KOPT-K1 (cell line): ENCODE measurements around the gene MPZL3.

Source experiments
- H3K27ac ChIP-seq: fragments of 200-600 bp; sonication (generic); 2 replicates; pipeline ENCODE4 v1.5.1; 2016; ENCODE audit warnings: antibody characterized with exemption, mild to moderate bottlenecking, low read depth, low read length; ENCODE audit not compliant: poor library complexity, severe bottlenecking
- H3K36me3 ChIP-seq: fragments of 200-600 bp; sonication (generic); 2 replicates; pipeline ENCODE4 v1.5.1; 2017; ENCODE audit warnings: antibody characterized with exemption, mild to moderate bottlenecking, low read length, moderate library complexity; ENCODE audit not compliant: insufficient read depth
- H3K9me3 ChIP-seq: fragments of 200-600 bp; sonication (generic); 2 replicates; pipeline ENCODE4 v1.5.1; 2017; ENCODE audit warnings: antibody characterized with exemption, low read length, mild to moderate bottlenecking; ENCODE audit not compliant: insufficient read depth, poor library complexity, severe bottlenecking

MPZL3 gene

GRCh38 chr11:118277312-118277711, 25.1 kb upstream of the MPZL3 start:
- Histone ChIP-seq H3K27ac (no peak overlapping the region), H3K36me3 (no peaks in the 10 kb centered on the region), H3K9me3 (no peaks in the 10 kb centered on the region)

GRCh38 chr11:118276422-118276821, 24.3 kb upstream of the MPZL3 start:
- Histone ChIP-seq H3K9me3 (no peaks in the 10 kb centered on the region), H3K27ac (no peak overlapping the region), H3K36me3 (no peaks in the 10 kb centered on the region)

GRCh38 chr11:118275176-118275575, 23.0 kb upstream of the MPZL3 start:
- H3K9me3 ChIP-seq, result no peaks in the 10 kb centered on the region
- no peak overlapping the region for H3K27ac ChIP-seq
- no peaks in the 10 kb centered on the region for H3K36me3 ChIP-seq

GRCh38 chr11:118274186-118274585, 22.0 kb upstream of the MPZL3 start:
- no peaks in the 10 kb centered on the region for H3K36me3 ChIP-seq
- H3K9me3 ChIP-seq, result no peaks in the 10 kb centered on the region
- no peak overlapping the region for H3K27ac ChIP-seq

DNA sequence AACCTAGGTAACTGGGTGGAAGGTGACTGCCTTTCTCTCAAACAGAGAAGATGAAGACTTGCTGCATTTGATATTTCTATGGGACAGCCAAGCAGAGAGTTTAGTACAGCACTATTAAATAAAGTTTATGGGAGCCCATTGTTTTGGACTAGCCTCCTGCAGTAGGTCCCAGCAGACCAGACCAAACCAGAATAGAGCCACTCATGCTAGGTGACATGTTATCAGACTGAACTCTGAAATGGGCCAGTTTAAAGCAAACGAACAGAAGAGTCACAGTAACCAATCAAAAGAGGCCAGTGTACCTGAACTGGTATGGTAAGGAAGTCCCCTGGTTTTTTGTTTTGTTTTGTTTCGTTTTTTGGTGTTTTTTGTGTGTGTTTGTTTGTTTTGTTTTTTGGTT, 19.8 kb upstream of the MPZL3 start:
- no peaks in the 10 kb centered on the region for H3K9me3 ChIP-seq
- H3K27ac ChIP-seq, result no peak overlapping the region
- H3K36me3 ChIP-seq, result no peaks in the 10 kb centered on the region

GRCh38 chr11:118267486-118267885, 15.3 kb upstream of the MPZL3 start:
- no peaks in the 10 kb centered on the region for H3K36me3 ChIP-seq
- H3K27ac ChIP-seq, result no peak overlapping the region

GRCh38 chr11:118265954-118266353, 13.8 kb upstream of the MPZL3 start:
- no peak overlapping the region for H3K27ac ChIP-seq
- H3K36me3 ChIP-seq, result no peaks in the 10 kb centered on the region
- H3K9me3 ChIP-seq, result no peaks in the 10 kb centered on the region

More at GRCh38 chr11:118267486-118267885, 15.3 kb upstream of the MPZL3 start:
- no peaks in the 10 kb centered on the region for H3K9me3 ChIP-seq

- Histone ChIP-seq H3K9me3 (no peaks in the 10 kb centered on the region), H3K36me3 (no peaks in the 10 kb centered on the region), H3K27ac (no peak overlapping the region)
These were observed 12.7 kb upstream of the MPZL3 start for GRCh38 chr11:118264569-118265465.

GRCh38 chr11:118263695-118264568, 11.8 kb upstream of the MPZL3 start, which contains the start of gene MPZL2:
MPZL2 (minus strand) TSS chr11:118264297; CDS start chr11:118264153, 144 bp downstream.
- H3K27ac ChIP-seq, result no peak within 1 kb of the TSS
- H3K9me3 ChIP-seq, result no peaks in the 10 kb centered on the region
- H3K36me3 ChIP-seq, result no peaks in the 10 kb centered on the region

DNA sequence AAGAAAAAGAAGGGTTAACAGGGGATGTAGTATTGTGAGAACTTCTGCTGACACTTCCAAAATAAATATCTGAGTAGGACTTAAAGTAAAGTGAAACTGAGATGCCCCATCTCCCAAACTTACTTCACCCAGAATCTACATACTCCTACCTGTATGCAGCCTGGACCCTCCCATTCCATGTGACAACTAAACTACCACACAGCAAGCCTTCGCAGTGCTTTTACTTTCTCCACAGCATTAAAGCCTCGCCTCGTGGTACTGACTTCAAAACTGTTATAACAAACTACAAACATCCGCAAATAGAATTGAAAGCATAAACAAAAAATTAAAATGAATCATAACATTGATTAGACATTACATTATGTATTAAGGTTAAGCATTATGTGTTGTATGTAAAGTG, 10.9 kb upstream of the MPZL3 start:
- H3K36me3 ChIP-seq, result no peaks in the 10 kb centered on the region
- no peak overlapping the region for H3K27ac ChIP-seq
- no peaks in the 10 kb centered on the region for H3K9me3 ChIP-seq

- no peaks in the 10 kb centered on the region for H3K9me3 ChIP-seq
- no peaks in the 10 kb centered on the region for H3K36me3 ChIP-seq
- no peak overlapping the region for H3K27ac ChIP-seq
These were observed 8.2 kb upstream of the MPZL3 start for GRCh38 chr11:118260353-118260752.

GRCh38 chr11:118259138-118259537, 7.0 kb upstream of the MPZL3 start:
- Histone ChIP-seq H3K9me3 (no peaks in the 10 kb centered on the region), H3K27ac (no peak overlapping the region), H3K36me3 (no peaks in the 10 kb centered on the region)

DNA sequence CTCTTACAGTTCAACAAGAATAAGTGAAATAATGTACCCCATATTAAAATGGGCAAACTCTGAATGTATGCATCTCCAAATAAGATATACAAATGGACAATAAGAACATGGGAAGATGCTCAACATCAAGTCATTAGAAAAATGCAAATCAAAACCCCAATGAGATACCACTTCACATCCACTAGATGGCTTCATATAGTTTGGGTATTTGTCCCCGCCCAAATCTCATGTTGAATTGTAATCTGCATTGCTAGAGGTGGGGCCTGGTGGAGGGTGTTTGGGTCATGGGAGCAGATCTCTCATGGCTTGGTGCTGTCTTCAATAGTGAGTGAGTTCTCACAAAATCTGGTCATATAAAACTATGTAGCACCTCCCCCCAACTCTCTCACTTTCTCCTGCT, 6.2 kb upstream of the MPZL3 start:
- Histone ChIP-seq H3K9me3 (no peaks in the 10 kb centered on the region), H3K27ac (no peak overlapping the region), H3K36me3 (no peaks in the 10 kb centered on the region)

DNA sequence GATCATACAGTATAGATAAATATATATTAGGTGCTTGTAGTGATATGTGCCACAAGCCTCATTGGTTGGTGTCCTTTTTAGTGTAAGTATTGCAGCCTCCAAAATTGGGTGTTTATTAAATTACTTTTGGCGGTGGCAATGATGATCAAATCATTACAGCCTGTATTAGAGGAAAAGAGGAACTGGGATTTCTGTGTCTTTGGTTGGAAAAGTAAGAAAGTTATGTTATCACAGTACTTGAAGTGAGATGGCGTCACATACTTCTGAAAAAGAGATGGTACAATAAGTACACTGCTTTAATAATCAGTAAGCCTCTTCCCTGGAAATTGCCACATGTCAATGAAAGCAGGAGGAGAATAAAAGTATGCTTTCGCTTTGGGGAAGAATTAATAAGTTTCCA, 523 bp upstream of the MPZL3 start:
- Histone ChIP-seq H3K9me3 (no peaks in the 10 kb centered on the region), H3K27ac (no peak overlapping the region), H3K36me3 (no peaks in the 10 kb centered on the region)

DNA sequence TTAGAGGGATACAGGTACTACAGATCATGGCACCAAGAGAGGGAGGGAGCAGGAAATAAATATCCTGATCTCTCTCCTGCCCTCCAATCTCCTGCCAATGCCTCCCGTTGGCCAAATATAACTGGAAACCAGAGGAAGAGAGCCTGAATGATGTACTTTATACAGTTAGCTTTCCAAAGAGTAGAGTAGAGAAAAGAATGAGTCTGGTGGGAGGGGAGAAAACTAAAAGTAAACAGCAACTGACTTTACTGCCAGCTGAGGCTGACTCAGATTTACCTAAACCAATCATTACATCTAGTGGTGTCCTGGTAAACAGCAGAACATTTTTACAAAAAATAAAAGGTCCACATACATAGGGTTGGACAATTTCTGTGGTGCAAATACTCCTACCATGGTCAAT, 5.1 kb downstream of the MPZL3 start:
- Histone ChIP-seq H3K36me3 (no peaks in the 10 kb centered on the region), H3K9me3 (no peaks in the 10 kb centered on the region), H3K27ac (no peak overlapping the region)
